ENCODE data around the gene RBMS1.
A peak's percentile ranks its signal among the peaks of the same experiment; 100 is the strongest.

Gene RBMS1

GRCh38 chr2:160493227-160494028 lies at the start of gene RBMS1:
TSS of gene RBMS1 (minus strand) at chr2:160493807. CDS start at chr2:160493363, 444 bp downstream.
- DNase-seq (ENCODE audit: low read depth), result peak; percentile 32

GRCh38 chr2:160541745-160542144 lies 48.1 kb upstream of the RBMS1 start:
- no peak for DNase-seq (ENCODE audit: low read depth)

- no peak for DNase-seq (ENCODE audit: low read depth)
Observed at GRCh38 chr2:160538559-160539355, 45.1 kb upstream of the RBMS1 start.

- no peak for DNase-seq (ENCODE audit: low read depth)
Observed at GRCh38 chr2:160538115-160538514, 44.5 kb upstream of the RBMS1 start.

- no peak for DNase-seq (ENCODE audit: low read depth)
Observed at GRCh38 chr2:160534996-160535395, 41.4 kb upstream of the RBMS1 start.

- DNase-seq (ENCODE audit: low read depth), result no peak
Observed at GRCh38 chr2:160534249-160534648, 40.6 kb upstream of the RBMS1 start.

- DNase-seq (ENCODE audit: low read depth), result no peak
Observed at GRCh38 chr2:160533482-160533881, 39.9 kb upstream of the RBMS1 start.

- DNase-seq (ENCODE audit: low read depth), result no peak
Observed at GRCh38 chr2:160532388-160532787, 38.8 kb upstream of the RBMS1 start.

GRCh38 chr2:160522951-160523710 lies 29.5 kb upstream of the RBMS1 start:
- no peak for DNase-seq (ENCODE audit: low read depth)

GRCh38 chr2:160517731-160518130 lies 24.1 kb upstream of the RBMS1 start:
- DNase-seq (ENCODE audit: low read depth), result no peak

- no peak for DNase-seq (ENCODE audit: low read depth)
Observed at GRCh38 chr2:160516547-160517365, 23.1 kb upstream of the RBMS1 start.

GRCh38 chr2:160515120-160515519 lies 21.5 kb upstream of the RBMS1 start:
- no peak for DNase-seq (ENCODE audit: low read depth)

- no peak for DNase-seq (ENCODE audit: low read depth)
Observed at GRCh38 chr2:160513120-160513519, 19.5 kb upstream of the RBMS1 start.

- DNase-seq (ENCODE audit: low read depth), result no peak
Observed at GRCh38 chr2:160512491-160512890, 18.9 kb upstream of the RBMS1 start.

GRCh38 chr2:160510617-160511016 lies 17.0 kb upstream of the RBMS1 start:
- no peak for DNase-seq (ENCODE audit: low read depth)

- no peak for DNase-seq (ENCODE audit: low read depth)
Observed at GRCh38 chr2:160509016-160509415, 15.4 kb upstream of the RBMS1 start.

GRCh38 chr2:160507464-160507863 lies 13.9 kb upstream of the RBMS1 start:
- DNase-seq (ENCODE audit: low read depth), result no peak

- DNase-seq (ENCODE audit: low read depth), result no peak
Observed at GRCh38 chr2:160507046-160507407, 13.4 kb upstream of the RBMS1 start.

- DNase-seq (ENCODE audit: low read depth), result no peak
Observed at GRCh38 chr2:160506371-160507045, 12.9 kb upstream of the RBMS1 start.

GRCh38 chr2:160505256-160505655 lies 11.6 kb upstream of the RBMS1 start:
- no peak for DNase-seq (ENCODE audit: low read depth)

- no peak for DNase-seq (ENCODE audit: low read depth)
Observed at GRCh38 chr2:160502478-160502877, 8.9 kb upstream of the RBMS1 start.
